Measurements from ENCODE around the gene GNA15. TPM values are rescaled to one million over a fixed set of nuclear protein-coding genes. Genes with fewer than 3 reads are reported as not detected.
A peak's percentile ranks its signal among the peaks of the same experiment; 100 is the strongest.

GNA15 gene
- total RNA-seq, 1 donor from 2014 or later: 0.05 TPM

DNA sequence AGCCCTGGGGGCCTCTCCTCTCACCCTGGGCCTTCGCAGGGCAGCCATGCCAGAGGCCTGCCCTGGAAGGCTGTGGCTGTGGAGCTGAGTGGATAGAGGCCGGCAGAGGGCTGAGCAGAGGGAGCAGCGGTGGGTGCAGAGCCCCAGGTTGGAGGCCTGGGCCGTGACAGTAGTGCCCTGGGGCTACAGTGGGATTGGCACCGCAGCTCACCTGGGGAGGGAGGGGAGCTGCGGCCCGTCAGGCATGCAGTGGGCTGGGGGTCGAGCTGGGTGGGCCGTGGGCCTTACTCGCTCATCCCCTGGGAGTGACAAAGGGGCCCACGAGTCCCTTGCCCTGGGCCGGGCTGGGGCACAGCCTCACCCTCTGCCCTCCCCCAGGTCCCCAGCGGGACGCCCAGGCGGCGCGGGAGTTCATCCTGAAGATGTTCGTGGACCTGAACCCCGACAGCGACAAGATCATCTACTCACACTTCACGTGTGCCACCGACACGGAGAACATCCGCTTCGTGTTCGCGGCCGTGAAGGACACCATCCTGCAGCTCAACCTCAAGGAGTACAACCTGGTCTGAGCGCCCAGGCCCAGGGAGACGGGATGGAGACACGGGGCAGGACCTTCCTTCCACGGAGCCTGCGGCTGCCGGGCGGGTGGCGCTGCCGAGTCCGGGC, 15.1 kb upstream of the GNA15 start:
- no peak for DNase-seq (ENCODE audit: low read depth)

DNA sequence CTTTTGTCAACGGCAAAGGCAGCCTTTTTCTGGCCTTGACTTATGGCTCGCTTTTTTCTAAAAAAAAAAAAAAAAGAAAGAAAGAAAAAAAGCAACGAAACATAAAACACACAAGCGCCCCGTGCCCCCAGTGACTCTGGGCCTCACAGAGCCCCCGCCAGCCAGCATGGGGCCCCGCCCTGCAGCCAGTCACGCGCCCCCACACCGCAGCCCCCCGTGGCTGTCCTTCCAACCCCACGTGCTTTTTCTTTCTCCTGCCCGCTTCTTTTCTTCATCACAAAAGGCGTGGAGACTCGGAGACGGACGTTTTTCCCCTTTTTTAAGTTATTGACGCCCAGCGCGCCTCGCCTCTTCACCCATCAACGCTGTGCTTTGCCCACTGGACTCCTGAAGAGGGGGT, 14.4 kb upstream of the GNA15 start:
- no peak for DNase-seq (ENCODE audit: low read depth)

DNA sequence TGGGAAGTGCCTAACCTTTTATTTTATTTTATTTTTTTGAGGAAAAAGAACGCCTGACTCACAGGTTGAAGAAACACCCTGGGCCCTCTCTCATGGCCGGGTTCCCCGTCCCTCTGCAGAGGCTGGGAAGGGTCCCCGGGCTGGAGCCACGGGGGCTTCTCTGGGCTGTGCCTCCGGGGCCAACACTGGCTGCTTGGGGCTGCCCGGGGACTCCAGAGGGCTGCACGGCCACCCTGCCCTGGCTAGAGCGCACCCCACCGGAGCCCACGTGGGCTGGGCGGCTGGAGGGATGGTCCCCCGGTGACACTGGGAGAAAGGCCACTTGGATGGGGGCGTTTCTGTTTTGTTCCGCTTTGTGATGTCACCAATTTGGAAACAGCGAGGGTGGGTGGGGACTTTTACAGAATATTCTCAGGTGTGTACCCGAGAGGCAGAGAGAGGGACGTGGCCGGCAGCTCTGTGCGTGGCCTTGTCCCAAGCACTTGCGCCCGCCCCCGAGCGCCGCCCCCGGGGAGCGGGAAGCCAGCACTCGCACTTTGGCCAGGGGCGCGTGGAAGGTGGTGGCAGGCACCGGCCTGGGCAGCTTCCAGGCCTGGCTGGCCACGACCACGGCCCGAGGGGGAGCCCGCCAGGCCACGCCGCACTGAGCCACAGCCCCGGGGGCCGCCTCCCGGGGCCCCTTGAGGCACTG, 13.9 kb upstream of the GNA15 start:
- DNase-seq (ENCODE audit: low read depth): no peak

GRCh38 chr19:3122512-3122870, 13.3 kb upstream of the GNA15 start:
- no peak for DNase-seq (ENCODE audit: low read depth)

DNA sequence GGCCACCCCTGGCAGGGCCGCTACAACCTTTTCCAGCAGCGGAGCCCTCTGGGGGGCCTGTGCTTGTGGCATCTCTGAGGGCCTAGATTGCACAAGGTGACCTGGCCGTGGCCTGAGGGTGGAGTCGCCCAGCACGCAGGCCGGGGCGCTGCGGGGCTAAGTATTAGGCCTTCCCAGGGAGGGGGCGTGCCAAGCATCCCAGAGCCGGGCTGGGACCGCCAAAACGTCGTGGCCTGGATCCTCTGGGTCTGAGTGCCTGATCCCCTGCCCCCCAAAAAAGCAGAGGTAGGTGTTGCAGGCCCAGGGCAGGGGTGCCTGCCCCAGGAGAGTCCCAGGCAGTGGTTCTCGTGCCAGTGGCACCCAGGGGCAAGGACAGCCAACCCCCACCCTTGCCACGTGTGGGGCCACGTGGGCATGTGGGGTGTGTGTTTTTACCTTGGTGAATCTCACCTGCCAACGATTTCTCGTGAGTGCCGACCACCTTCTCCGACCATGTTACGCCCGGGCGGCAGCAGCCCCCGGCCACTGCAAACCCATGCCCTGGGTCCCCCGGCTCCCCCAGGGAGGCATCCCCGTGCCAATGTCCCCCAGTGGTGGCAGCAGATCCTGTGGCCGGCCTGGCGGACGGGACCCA, 12.6 kb upstream of the GNA15 start:
- no peak for DNase-seq (ENCODE audit: low read depth)

DNA sequence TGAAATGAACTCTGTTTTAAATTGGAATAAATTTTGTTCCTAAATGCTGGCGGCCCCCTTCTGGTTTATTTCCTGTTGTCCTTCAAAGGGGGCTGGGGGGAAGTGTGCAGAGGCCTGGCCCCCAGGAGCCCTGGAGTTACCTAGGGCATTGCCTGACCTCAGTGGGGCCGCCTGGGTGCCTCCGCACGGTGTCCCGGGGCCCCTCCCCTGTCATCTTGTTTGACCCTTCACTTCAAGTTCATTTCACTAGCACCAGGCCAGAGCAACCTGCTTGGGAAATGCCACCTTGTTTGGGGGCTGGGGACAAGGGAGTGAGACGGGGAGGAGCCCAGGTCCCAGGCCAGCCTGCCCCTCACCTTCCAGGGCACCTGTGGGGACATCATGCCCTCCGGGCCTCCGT, 11.9 kb upstream of the GNA15 start:
- DNase-seq (ENCODE audit: low read depth): no peak

GRCh38 chr19:3124630-3125029, 11.2 kb upstream of the GNA15 start:
- DNase-seq (ENCODE audit: low read depth): no peak

DNA sequence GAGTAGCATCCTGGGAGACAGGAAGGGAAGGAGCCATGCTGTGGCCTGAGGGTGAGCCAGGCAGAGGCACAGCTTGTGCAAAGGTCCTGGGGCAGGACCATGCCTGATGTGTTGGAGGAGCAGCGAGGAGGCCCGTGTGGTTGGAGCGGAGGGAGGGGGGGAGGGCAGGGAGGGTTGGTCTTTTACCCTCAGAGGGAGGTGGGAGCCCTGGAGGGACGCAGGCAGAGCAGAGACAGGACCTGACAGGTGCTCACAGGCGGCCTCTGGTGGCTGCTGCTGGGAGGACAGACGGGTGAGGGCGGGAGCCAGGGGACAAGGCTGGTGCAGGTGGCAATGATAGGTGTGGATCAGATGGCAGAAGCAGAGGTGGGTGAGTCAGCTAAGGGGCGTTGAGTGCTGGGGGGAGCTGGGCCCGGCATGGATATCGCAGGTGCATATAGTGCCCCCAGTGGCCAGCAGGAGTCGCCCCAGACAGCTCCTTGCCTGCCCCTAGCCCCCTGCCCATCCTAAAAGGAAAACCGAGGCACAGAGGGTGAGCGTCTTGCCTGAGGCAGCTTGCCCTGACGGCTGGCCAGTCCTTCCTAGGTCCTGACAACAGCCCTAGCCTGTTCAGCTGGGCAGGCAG, 9.8 kb upstream of the GNA15 start:
- DNase-seq (ENCODE audit: low read depth): peak; percentile 17

- peak; percentile 58 for DNase-seq (ENCODE audit: low read depth)
These were observed 6.7 kb upstream of the GNA15 start for GRCh38 chr19:3129112-3129511.

DNA sequence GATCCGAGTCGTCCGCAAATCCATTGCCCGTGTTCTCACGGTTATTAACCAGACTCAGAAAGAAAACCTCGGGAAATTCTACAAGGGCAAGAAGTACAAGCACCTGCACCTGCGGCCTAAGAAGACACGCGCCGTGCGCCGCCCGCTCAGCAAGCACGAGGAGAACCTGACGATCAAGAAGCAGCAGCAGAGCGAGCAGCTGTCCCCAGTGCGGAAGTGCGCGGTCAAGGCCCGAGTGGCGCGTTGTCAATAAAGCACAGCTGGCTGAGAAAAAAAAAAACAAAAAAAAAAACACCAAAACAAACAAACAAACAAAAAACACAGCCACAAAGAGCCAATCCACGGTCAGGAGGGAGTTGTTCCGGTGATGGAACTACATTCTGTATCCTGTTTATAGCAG, 4.7 kb upstream of the GNA15 start:
- no peak for DNase-seq (ENCODE audit: low read depth)

DNA sequence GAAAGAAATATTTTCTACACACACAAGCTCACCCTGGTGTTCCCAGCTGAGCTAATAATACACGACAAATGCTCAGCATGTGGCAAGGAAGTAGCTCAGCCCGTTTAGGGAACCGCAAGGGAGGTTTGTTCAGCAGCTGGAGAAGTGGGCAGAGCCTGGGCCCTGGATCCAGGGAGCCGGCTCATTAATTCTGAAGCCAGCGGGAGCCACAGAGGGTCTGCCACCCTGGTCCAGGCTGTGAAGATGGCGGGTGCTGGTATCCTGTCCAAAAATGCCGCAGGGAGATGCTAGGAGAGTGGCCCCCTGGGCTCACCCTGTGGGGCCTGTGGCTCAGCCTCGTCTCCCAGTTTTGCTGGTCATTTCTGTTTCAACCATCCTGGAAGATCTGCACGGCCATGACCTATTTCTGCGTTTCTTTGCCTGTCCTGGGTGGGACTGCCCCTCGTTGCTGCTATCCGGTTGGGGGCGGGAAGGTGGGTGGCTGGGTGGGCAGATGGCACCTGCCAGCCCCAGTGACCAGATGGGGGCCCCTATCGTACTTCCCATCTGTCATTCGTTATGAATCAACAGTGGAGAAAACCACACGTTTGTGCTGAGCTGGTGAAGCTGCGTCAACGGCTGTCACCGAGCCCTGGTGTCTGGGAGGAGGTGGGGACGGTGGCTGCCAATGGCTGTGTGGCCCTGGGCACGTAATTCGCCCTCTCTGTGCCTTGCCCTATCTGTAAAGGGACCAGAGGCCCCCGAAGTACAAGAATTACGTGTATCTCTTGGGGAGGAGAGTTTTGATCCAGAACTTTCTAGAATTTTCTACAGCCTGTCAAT, 2.7 kb upstream of the GNA15 start:
- DNase-seq (ENCODE audit: low read depth): peak; percentile 96

- DNase-seq (ENCODE audit: low read depth): no peak
These were observed 2.1 kb upstream of the GNA15 start for GRCh38 chr19:3133793-3134116.

- no peak for DNase-seq (ENCODE audit: low read depth)
These were observed 837 bp downstream of the GNA15 start for GRCh38 chr19:3136684-3137055.

GRCh38 chr19:3137119-3137518, 1.3 kb downstream of the GNA15 start:
- DNase-seq (ENCODE audit: low read depth): no peak

DNA sequence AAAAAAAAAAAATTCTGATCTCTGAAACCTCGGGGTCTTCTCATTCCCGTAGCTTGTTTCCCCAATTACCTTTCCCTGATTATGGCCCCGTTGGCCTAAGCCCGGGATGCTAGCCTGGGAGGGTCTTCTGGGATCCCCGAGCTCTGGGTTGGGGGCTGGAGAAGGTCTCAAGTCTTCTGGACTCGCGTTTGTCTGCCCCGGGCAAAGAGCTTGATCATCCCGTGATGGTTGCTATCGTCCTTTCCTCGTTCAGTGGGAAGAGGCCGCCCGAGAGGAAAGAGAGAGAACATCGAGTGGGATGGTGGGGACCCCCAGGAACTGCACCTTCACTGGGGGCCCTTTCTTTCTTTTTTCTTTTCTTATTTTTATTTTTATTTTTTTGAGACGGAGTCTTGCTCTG, 2.4 kb downstream of the GNA15 start:
- DNase-seq (ENCODE audit: low read depth): no peak

DNA sequence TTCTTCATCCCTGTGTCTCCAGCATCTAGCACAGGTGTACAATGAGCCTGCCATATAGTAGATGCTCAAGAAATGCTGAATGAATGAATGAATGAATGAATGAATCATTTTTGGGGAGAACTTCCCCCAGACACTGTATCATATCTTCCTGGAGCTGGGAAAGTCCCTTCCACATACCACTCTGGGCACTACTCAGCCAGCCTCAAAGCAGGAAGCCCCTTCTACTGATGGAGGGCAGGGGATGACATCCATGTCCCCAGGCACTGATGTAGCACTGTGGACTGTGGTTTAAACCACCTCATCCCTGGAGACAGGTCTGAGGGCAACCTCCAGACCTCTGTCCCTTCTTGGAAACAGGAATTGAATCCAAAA, 4.8 kb downstream of the GNA15 start:
- no peak for DNase-seq (ENCODE audit: low read depth)

DNA sequence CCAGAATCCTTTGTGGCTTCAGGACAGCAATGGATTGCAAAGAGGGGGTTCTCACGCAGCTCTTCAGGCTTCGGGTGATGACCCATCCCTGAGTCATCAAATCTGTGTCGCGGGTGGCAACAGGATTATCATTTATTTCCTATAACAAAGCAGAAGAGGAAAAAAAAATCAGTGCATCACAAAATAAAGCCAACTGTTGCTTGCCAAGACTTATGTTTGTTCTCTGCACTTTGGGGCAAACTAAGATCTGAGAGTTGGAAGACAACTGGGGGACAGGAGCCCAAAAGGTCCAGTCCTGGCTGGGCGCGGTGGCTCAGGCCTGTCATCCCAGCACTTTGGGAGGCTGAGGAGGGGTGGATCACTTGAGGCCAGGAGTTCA, 6.4 kb downstream of the GNA15 start:
- DNase-seq (ENCODE audit: low read depth): peak; percentile 83

DNA sequence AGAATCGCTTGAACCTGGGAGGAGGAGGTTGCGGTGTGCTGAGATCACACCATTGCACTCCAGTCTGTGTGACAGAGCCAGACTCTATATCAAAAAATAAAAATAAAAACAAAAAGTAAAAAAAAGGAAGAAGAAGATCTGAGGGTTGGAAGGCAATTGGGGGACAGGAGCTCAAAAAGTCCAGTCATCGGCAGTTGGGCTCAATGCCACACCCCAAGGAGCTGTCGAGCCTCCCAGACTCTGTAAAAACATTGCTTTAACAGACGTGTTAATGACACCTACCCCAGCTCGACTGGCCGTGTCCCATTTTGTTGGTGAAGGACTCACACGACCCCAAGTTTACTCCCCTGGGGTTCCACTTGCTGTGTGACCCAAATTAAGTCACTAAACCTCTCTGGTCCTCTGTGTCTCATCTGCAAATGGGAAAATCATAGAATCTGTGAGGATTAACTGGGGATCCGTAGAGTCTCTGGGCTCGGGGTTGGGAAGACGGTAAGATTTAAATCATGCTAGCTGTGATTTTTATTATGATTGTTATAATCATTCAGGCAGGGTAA, 7.0 kb downstream of the GNA15 start:
- DNase-seq (ENCODE audit: low read depth): no peak

DNA sequence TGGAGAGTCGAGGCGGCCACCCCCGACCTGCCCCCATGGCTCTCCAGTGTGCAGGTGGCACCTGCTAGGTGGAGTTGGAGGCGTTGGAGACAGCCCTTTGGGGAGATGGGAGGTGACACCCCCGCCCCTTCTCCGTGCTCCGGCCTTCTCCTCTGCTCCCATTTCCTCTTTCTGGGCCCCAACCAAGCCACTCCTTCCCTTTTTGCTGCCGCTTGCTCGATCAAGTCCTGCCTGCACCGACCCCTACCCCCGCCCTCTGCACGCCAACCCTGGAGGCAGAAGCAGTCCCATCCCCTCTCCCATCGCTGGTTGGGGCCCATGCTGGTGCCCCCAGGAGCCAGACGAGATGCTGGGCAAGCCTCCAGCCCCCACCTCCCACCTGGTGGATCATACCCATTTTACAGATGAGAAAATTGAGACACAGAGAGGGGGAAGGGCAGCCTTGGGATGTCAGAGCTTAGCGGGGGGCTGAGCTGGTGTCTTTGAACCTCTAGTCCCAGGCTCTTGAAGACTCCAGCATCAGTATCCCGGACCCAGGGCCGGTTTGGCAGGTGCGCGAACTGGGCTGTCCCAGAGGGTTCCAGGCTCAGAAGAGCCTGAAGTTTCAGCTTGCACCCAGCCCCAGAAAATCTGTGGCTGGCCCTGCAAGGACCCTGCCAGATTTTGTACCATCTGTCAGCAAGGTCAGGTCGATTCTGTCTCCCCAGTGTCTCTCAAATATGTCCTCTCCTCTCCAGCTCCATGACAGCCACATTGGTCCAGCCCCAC, 10.3 kb downstream of the GNA15 start:
- no peak for DNase-seq (ENCODE audit: low read depth)

GRCh38 chr19:3146677-3147100, 10.9 kb downstream of the GNA15 start:
- DNase-seq (ENCODE audit: low read depth): no peak

- DNase-seq (ENCODE audit: low read depth): no peak
These were observed 12.7 kb downstream of the GNA15 start for GRCh38 chr19:3148503-3148902.
